ENCODE measurements around the gene SLC25A43. TPM values are rescaled to one million over a fixed set of nuclear protein-coding genes. Genes with fewer than 3 reads are reported as not detected.

Gene SLC25A43
- total and polyA plus RNA-seq, 5 experiments from 2014 or later: 2.3 to 4.8 (median 2.9) TPM

GRCh38 chrX:119455264-119455663 lies 56.1 kb downstream of the SLC25A43 start:
- H3K36me3 Mint-ChIP-seq: peaks cover 3 to 7% (median 4%) of the 10 kb centered on the region in 3 donors
- no peak for ATAC-seq
- H3K9me3 Mint-ChIP-seq: no peaks in the 10 kb centered on the region
- DNase-seq: no peak
- H3K27me3 Mint-ChIP-seq: no peaks in the 10 kb centered on the region
- no peak overlapping the region for H3K27ac Mint-ChIP-seq
- no peak overlapping the region for H3K4me3 Mint-ChIP-seq
- peaks cover 0 to 2% (median 0%) of the 10 kb centered on the region in 4 donors for H3K4me1 Mint-ChIP-seq
- POLR2A ChIA-PET: no interaction called here

GRCh38 chrX:119459181-119459580 lies 60.0 kb downstream of the SLC25A43 start:
- Mint-ChIP-seq H3K27me3 (no peaks in the 10 kb centered on the region), H3K4me3 (no peak overlapping the region), H3K36me3 (peaks cover 0 to 4% (median 0%) of the 10 kb centered on the region in 3 donors), H3K27ac (peak overlapping the region in 1 of 10 donors; percentile 12), H3K4me1 (peaks cover 0 to 2% (median 0%) of the 10 kb centered on the region in 4 donors), H3K9me3 (no peaks in the 10 kb centered on the region)
- no peak for DNase-seq
- POLR2A ChIA-PET: no interaction called here
- no peak for ATAC-seq

- ATAC-seq: no peak
- peaks cover 0 to 13% (median 0%) of the 10 kb centered on the region in 3 donors for H3K36me3 Mint-ChIP-seq
- peaks cover 0 to 17% (median 7%) of the 10 kb centered on the region in 4 donors for H3K4me1 Mint-ChIP-seq
- POLR2A ChIA-PET: no interaction called here
- no peaks in the 10 kb centered on the region for H3K27me3 Mint-ChIP-seq
- H3K4me3 Mint-ChIP-seq: no peak overlapping the region
- no peak overlapping the region for H3K27ac Mint-ChIP-seq
- no peaks in the 10 kb centered on the region for H3K9me3 Mint-ChIP-seq
- no peak for DNase-seq
These were observed 66.4 kb downstream of the SLC25A43 start for GRCh38 chrX:119465555-119465954.

GRCh38 chrX:119466970-119467369 lies 67.8 kb downstream of the SLC25A43 start:
- POLR2A ChIA-PET: interaction anchor here (1.2 kb wide), 1 partner anchor 40 kb away, joined by 4 read pairs; no protein-coding TSS in a partner anchor
- peak overlapping the region in 2 of 10 donors; percentile 9 to 42 for H3K4me3 Mint-ChIP-seq

GRCh38 chrX:119467433-119467832 lies 68.3 kb downstream of the SLC25A43 start:
- ATAC-seq (no peak), DNase-seq (no peak)
- Mint-ChIP-seq H3K27me3 (no peaks in the 10 kb centered on the region), H3K36me3 (peaks cover 0 to 26% (median 0%) of the 10 kb centered on the region in 3 donors), H3K9me3 (no peaks in the 10 kb centered on the region), H3K4me1 (peaks cover 0 to 19% (median 8%) of the 10 kb centered on the region in 4 donors), H3K4me3 (peak overlapping the region in 6 of 10 donors; percentile 8 to 94 (median 84)), H3K27ac (peak overlapping the region in 3 of 10 donors; percentile 11 to 96 (median 91))
- POLR2A ChIA-PET: interaction anchor here (0.5 to 0.9 kb wide), 2 partner anchors 11 to 43 kb away, joined by 3 to 4 read pairs; no protein-coding TSS in a partner anchor

More at GRCh38 chrX:119466970-119467369, 67.8 kb downstream of the SLC25A43 start:
- Mint-ChIP-seq H3K27me3 (no peaks in the 10 kb centered on the region), H3K4me1 (peaks cover 0 to 19% (median 8%) of the 10 kb centered on the region in 4 donors), H3K36me3 (peaks cover 0 to 24% (median 0%) of the 10 kb centered on the region in 3 donors), H3K27ac (no peak overlapping the region), H3K9me3 (no peaks in the 10 kb centered on the region)
- no peak for ATAC-seq
- DNase-seq: no peak

- POLR2A ChIA-PET: interaction anchor here (0.5 to 1.2 kb wide), 10 partner anchors 10 to 324 kb away, joined by 3 to 5 read pairs (median 4); partner anchors contain the start of genes PGRMC1, RPL39 and SOWAHD
These were observed 68.9 kb downstream of the SLC25A43 start, which contains the start of gene SLC25A5 for GRCh38 chrX:119467842-119468550. Gene SLC25A5, plus strand, starts transcription at chrX:119468444. Its CDS starts 72 bp downstream, at chrX:119468516.

GRCh38 chrX:119468551-119469312 lies 69.6 kb downstream of the SLC25A43 start:
- H3K9me3 Mint-ChIP-seq: no peaks in the 10 kb centered on the region

More at GRCh38 chrX:119467842-119468550, 68.9 kb downstream of the SLC25A43 start, which contains the start of gene SLC25A5:
- ATAC-seq (peak; percentile 83 to 85), DNase-seq (peak; percentile 72 to 90 (median 80))
- no peaks in the 10 kb centered on the region for H3K9me3 Mint-ChIP-seq
- peaks cover 0 to 26% (median 0%) of the 10 kb centered on the region in 3 donors for H3K36me3 Mint-ChIP-seq
- H3K27me3 Mint-ChIP-seq: no peaks in the 10 kb centered on the region
- H3K4me1 Mint-ChIP-seq: peaks cover 0 to 19% (median 8%) of the 10 kb centered on the region in 4 donors
- H3K27ac Mint-ChIP-seq: peak within 1 kb of the TSS; percentile 48 to 96 (median 92)
- H3K4me3 Mint-ChIP-seq: peak within 1 kb of the TSS; percentile 82 to 94 (median 88)

GRCh38 chrX:119469313-119469635 lies 70.1 kb downstream of the SLC25A43 start:
- H3K4me1 Mint-ChIP-seq: peaks cover 0 to 19% (median 8%) of the 10 kb centered on the region in 4 donors
- no peaks in the 10 kb centered on the region for H3K27me3 Mint-ChIP-seq
- H3K36me3 Mint-ChIP-seq: peaks cover 0 to 26% (median 0%) of the 10 kb centered on the region in 3 donors
- peak overlapping the region; percentile 74 to 94 (median 84) for H3K4me3 Mint-ChIP-seq
- peak overlapping the region; percentile 48 to 96 (median 92) for H3K27ac Mint-ChIP-seq
- POLR2A ChIA-PET: interaction anchor here (0.9 to 1.2 kb wide), 3 partner anchors 42 to 222 kb away, joined by 3 to 4 read pairs (median 4); no protein-coding TSS in a partner anchor
- ATAC-seq: no peak
- no peaks in the 10 kb centered on the region for H3K9me3 Mint-ChIP-seq
- no peak for DNase-seq

More at GRCh38 chrX:119468551-119469312, 69.6 kb downstream of the SLC25A43 start:
- POLR2A ChIA-PET: interaction anchor here (0.8 to 1.2 kb wide), 10 partner anchors 9 to 323 kb away, joined by 3 to 5 read pairs (median 4); partner anchors contain the start of genes PGRMC1 and RPL39
- DNase-seq (peak; percentile 76 to 92 (median 86)), ATAC-seq (peak; percentile 71 to 78)
- peaks cover 0 to 26% (median 0%) of the 10 kb centered on the region in 3 donors for H3K36me3 Mint-ChIP-seq
- peak overlapping the region; percentile 48 to 96 (median 92) for H3K27ac Mint-ChIP-seq
- peak overlapping the region; percentile 82 to 94 (median 88) for H3K4me3 Mint-ChIP-seq
- no peaks in the 10 kb centered on the region for H3K27me3 Mint-ChIP-seq
- H3K4me1 Mint-ChIP-seq: peaks cover 0 to 19% (median 8%) of the 10 kb centered on the region in 4 donors

- peaks cover 0 to 19% (median 0%) of the 10 kb centered on the region in 3 donors for H3K36me3 Mint-ChIP-seq
- H3K27me3 Mint-ChIP-seq: no peaks in the 10 kb centered on the region
- no peak overlapping the region for H3K4me3 Mint-ChIP-seq
- ATAC-seq: no peak
- no peak for DNase-seq
- H3K27ac Mint-ChIP-seq: peak overlapping the region in 3 of 10 donors; percentile 32 to 68 (median 47)
- no peaks in the 10 kb centered on the region for H3K9me3 Mint-ChIP-seq
- peaks cover 0 to 8% (median 4%) of the 10 kb centered on the region in 4 donors for H3K4me1 Mint-ChIP-seq
- POLR2A ChIA-PET: no interaction called here
These were observed 75.7 kb downstream of the SLC25A43 start for GRCh38 chrX:119474615-119475388.

DNA sequence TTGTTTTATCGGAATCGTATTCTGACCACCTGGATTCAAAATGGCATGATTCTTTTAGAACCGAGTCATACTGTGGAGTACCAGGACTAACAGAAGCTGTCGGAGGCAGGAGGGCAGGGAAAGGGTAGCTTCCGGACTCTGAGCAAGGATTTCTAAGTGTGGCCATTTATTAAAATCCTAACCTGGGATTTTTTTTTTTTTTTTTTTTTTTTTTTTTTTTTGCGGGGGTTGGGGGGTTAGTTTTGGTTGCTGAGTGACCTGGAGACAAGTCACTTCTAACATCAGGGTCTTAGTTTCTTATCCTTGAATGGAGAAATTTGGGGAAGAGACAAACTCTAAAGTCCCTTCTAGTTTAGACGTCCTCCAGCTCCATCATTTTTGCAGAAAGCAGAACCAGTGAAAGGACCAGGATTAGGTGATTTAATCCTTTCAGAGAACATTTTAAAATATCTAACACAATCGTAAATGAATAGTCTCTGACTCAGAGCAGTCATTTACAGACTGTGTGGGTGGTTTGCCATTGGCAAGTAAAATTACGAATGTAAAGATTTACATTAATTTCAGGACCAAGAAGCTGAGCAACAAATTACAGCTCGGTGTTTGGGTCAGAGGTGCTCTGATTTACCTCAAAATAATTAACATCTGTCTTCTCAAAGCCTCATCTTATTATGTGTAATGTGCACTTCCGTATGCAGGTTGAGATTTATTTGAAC lies 76.4 kb downstream of the SLC25A43 start:
- Mint-ChIP-seq H3K36me3 (peaks cover 0 to 13% (median 0%) of the 10 kb centered on the region in 3 donors), H3K27me3 (no peaks in the 10 kb centered on the region), H3K4me1 (peaks cover 0 to 3% (median under 1%) of the 10 kb centered on the region in 4 donors), H3K4me3 (no peak overlapping the region), H3K27ac (peak overlapping the region in 1 of 10 donors; percentile 32), H3K9me3 (no peaks in the 10 kb centered on the region)
- POLR2A ChIA-PET: no interaction called here
- ATAC-seq: no peak
- no peak for DNase-seq

- DNase-seq (no peak), ATAC-seq (no peak)
- Mint-ChIP-seq H3K4me1 (peaks cover 2 to 8% (median 5%) of the 10 kb centered on the region in 4 donors), H3K27ac (no peak overlapping the region), H3K9me3 (no peaks in the 10 kb centered on the region), H3K36me3 (no peaks in the 10 kb centered on the region), H3K4me3 (no peak overlapping the region), H3K27me3 (no peaks in the 10 kb centered on the region)
- POLR2A ChIA-PET: interaction anchor here (0.6 to 1.4 kb wide), 2 partner anchors 10 to 11 kb away, joined by 3 to 4 read pairs; partner anchors contain the start of gene SLC25A5
These were observed 78.7 kb downstream of the SLC25A43 start for GRCh38 chrX:119477812-119478232.

Measured in naive thymus-derived CD8-positive, alpha-beta T cell (primary cell).